Measurements from ENCODE around the gene GPSM1. TPM values are rescaled to one million over a fixed set of nuclear protein-coding genes. Genes with fewer than 3 reads are reported as not detected.

The GPSM1 gene
- total RNA-seq, 4 donors from 2014 or later: 0.98 to 1.7 (median 1.2) TPM; not detected in 1

- Histone ChIP-seq H3K9me3 (no peaks in the 10 kb centered on the region), H3K27me3 (peaks cover 2 to 21% (median 9%) of the 10 kb centered on the region in 3 donors), H3K4me1 (no peaks in the 10 kb centered on the region), H3K4me3 (no peak overlapping the region), H3K27ac (no peak overlapping the region), H3K36me3 (no peaks in the 10 kb centered on the region)
- no peak for TF ChIP-seq POLR2A (IDR thresholded peaks at IDR 0.05)
- TF ChIP-seq CTCF (IDR thresholded peaks at IDR 0.05 in 4 of 5, conservative IDR thresholded peaks at IDR 0.05 in 1 of 5): no peak
- intact Hi-C loops (cut with DNase I; ENCODE audit: low total_unique reads) (no loop called here), in situ Hi-C loops (cut with MboI; ENCODE audit: low sequenced_read_pairs in 4 of 4) (no loop called here)
- DNase-seq (no peak), ATAC-seq (no peak)
Measured at GRCh38 chr9:136321561-136321960, 5.8 kb upstream of the GPSM1 start.

- Histone ChIP-seq H3K9me3 (no peaks in the 10 kb centered on the region), H3K36me3 (no peaks in the 10 kb centered on the region), H3K27me3 (peaks cover 2 to 27% (median 16%) of the 10 kb centered on the region in 3 donors), H3K4me3 (no peak overlapping the region), H3K4me1 (peaks cover 0 to 6% of the 10 kb centered on the region in 2 donors), H3K27ac (no peak overlapping the region)
- in situ Hi-C loops (cut with MboI; ENCODE audit: low sequenced_read_pairs in 4 of 4) (no loop called here), intact Hi-C loops (cut with DNase I; ENCODE audit: low total_unique reads) (no loop called here)
- TF ChIP-seq POLR2A (IDR thresholded peaks at IDR 0.05) (no peak), CTCF (IDR thresholded peaks at IDR 0.05 in 4 of 5, conservative IDR thresholded peaks at IDR 0.05 in 1 of 5) (no peak)
- ATAC-seq (no peak), DNase-seq (no peak)
Measured at GRCh38 chr9:136322756-136323330, 4.5 kb upstream of the GPSM1 start.

- Histone ChIP-seq H3K27me3 (peaks cover 6 to 31% (median 20%) of the 10 kb centered on the region in 3 donors), H3K27ac (no peak overlapping the region), H3K36me3 (no peaks in the 10 kb centered on the region), H3K4me3 (no peak overlapping the region), H3K9me3 (no peaks in the 10 kb centered on the region), H3K4me1 (peaks cover 0 to 11% of the 10 kb centered on the region in 2 donors)
- in situ Hi-C loops (cut with MboI; ENCODE audit: low sequenced_read_pairs in 4 of 4): no loop called here
- DNase-seq (no peak), ATAC-seq (no peak)
- intact Hi-C loops (cut with DNase I; ENCODE audit: low total_unique reads): no loop called here
- TF ChIP-seq POLR2A (IDR thresholded peaks at IDR 0.05) (no peak), CTCF (IDR thresholded peaks at IDR 0.05 in 4 of 5, conservative IDR thresholded peaks at IDR 0.05 in 1 of 5) (no peak)
Measured at GRCh38 chr9:136323371-136323789, 4.0 kb upstream of the GPSM1 start.

- Histone ChIP-seq H3K27me3 (peaks cover 6 to 31% (median 24%) of the 10 kb centered on the region in 3 donors), H3K27ac (no peak overlapping the region), H3K4me1 (peaks cover 0 to 11% of the 10 kb centered on the region in 2 donors), H3K4me3 (no peak overlapping the region), H3K9me3 (no peaks in the 10 kb centered on the region), H3K36me3 (no peaks in the 10 kb centered on the region)
- ATAC-seq: no peak
- intact Hi-C loops (cut with DNase I; ENCODE audit: low total_unique reads): no loop called here
- no peak for DNase-seq
- in situ Hi-C loops (cut with MboI; ENCODE audit: low sequenced_read_pairs in 4 of 4): no loop called here
- TF ChIP-seq POLR2A (IDR thresholded peaks at IDR 0.05) (no peak), CTCF (IDR thresholded peaks at IDR 0.05 in 4 of 5, conservative IDR thresholded peaks at IDR 0.05 in 1 of 5) (no peak)
Measured at GRCh38 chr9:136324501-136325300, 2.6 kb upstream of the GPSM1 start.
